NCI-H524 (cell line): ENCODE data around the gene NADK2.

Experiments
- DNase-seq, 2 experiments: peaks; one replicate each; lab custom pipeline; 2025; lab: John Stamatoyannopoulos, UW

NADK2 gene

DNA sequence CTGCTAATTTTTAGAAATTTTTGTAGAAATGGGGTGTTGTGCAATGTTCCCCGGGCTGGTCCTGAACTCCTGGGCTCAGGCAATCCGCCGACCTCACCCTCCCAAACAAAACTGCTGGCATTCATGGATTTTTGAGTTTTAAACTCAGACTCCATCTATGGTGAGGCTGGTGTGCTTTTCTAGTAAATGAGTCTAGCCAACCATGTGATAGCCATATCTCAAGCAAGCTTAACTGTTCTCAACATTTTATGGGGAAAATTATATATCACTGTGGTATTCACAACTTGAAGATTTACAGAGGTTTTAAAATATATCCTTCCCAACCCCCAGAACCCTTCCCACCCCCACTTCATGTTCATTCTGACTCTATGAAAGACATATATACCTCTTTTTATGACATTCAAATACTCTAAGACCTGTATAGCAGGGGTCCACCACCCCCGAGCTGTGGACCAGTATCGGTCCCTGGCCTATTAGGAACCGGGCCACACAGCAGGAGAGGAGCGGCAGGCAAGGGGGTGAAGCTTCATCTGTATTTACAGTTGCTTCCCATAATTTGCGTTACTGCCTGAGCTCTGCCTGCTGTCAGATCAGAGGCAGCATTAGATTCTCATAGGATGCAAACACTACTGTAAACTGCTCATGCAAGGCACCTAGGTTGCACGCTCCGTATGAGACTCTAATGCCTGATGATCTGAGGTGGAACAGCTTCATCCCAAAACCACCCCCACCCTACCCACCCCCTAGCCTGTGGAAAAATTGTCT, 4.5 kb upstream of the NADK2 start:
- DNase-seq: no peak

DNA sequence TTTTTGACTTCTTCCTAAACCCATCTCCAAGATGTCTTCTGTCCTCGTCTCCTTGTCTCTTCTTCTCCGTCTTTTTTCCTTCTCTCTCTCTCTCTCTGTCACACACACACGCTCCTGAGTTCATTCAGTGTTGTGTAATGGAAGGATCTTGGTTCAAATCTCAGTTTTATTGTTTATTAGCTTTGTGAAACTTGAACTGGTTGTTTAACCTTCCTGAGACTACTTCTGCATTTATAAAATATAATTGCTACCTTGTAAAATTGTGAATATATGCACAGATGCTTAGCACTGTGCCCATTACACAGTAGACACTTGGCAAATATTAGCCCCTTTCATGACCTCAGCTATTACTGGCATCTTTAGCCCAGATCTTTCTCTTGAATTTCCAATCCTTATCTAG, 2.4 kb upstream of the NADK2 start:
- DNase-seq: no peak

DNA sequence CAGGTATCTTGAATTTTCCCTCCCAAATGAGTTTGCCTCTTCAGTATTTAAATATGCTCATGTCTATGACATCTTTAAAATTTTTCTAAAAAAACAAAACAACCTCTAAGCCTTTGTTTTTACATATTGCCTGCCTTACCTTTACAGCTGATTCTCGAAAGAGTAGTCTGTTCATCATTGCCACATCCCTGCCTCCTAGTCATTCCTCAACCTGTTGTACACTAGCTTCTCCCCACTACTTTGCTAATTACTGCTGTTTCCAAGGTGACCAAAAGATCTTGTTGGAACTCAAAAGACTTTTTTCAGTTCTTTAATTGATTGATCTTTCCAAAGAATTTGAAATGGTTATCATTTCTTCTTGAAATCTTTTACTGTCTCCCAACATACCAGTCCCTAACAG, 1.9 kb upstream of the NADK2 start:
- DNase-seq: no peak

DNA sequence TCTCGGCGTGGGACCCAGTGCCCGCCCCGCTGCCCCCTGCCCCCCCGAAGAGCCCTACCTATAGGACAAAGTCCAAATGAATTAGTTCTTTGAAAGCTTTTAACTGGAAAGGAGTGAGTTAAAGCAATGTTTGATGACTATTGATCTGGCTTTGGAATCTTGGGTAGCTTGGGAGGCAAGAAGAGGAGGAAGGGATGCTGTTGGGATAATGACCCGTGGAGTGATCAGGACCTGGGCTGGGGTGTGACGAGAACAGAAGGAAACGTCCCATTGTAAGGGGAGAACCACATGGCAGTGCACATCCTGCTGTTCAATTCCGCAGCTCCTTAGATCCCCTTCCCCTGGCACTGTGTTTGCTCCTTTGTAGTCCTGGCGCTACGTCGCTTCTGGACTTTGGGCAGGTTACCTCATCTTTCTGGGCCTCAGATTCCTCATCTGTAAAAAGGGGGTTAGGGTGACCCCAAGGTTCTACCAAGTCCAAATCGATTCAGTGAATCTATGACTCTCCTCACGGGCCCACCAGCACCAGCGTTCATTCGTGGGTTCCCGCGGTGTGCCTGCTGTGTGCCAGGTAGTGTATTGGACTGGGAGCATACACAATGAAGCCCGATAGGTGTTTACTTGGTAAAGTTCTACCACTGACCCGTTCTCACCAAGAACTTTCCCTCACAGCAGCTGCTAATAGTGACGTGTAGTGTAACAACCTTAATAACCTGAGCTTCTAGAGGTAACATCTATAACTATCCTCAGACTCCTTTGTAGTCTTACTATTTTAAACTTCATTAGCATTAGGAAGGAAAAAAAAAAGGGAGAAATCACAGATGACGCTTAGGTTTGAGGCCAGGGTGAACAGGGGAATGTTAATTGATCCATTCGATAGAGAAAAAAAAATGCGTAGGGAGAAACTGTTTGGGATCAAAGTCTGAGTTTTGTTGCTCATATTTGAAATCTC, 1.1 kb upstream of the NADK2 start:
- no peak for DNase-seq

DNA sequence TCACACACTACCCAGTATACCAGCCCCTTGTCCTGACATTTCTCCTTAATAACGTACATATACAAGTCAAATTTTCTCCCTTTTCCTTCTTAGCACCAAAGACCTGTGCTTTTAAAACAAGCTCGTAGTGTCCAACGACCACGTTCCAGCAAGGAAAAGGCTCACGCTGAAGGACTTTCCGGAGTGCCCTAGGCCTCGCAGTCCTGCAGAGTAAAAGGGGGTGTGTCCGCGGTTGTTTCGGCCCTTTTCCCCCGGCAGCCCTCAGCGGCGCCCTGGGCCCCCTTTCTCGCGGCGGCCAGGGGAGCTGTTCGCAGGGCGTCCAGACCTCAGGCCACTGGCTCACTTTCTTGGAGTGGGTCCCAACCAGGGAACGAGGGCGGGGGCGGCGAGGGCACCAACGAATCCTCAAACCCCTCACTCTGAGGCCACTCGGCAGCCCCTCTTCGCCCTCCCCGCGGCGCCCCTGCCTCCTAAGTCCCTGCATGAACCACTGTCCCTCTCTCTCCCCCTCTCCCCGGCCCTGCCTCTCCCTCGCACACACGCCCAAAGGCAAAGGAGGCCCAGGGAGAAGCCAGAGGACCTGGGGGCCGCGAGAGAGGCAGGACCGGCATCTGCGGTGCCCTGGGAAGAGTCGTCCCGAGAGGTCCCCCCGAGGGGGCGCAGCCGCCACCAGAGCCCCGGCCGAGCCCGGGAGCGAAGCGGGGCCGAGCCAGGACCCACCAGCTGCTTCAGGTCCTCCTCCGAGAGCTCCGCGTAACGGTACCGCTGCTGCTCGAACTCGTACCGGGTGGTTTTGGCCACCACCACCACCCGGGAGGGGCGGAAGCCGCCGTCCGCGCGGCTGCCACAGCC, 720 bp downstream of the NADK2 start:
- DNase-seq: peak; percentile 36 to 61

DNA sequence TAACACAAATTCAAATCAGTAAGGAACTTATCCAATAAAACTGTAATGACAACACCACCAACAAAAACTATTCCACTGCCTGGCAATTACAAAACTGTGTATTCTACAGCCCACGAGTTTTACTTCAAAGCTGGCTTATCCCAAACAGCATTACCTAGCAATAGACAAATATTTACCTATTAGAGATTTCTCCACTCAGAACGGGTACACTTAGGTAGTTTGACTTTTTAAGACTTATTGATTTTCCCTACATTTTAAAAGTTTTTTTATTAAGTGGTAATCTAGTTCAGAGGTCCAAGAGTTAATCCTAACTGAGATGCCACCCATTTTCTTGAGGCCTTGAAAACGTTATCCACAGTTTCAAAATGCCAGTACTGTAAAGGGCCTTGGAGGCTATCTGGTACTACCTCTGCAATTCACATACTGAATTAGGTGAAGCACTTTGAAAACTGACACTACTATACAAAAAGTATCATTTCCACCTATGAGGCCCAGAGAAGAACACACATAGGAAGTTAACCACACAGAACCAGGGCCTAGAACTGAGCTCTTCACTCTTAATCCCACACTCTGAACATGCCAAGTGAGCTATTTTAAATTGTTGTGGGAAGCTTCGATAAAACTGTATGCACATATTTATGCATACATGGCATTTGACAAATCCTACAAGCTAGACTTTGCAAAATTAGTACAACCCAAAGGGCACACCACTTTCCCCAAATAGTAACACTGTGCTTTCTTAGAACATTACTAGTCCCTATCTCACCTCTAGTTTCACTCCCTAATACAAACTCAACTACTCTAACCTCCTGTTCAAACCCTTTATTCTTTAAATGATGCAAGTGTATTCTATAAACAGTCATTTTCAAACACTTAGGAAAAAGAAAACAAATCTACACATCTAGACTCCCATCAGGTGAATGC, 2.1 kb downstream of the NADK2 start:
- DNase-seq: no peak

DNA sequence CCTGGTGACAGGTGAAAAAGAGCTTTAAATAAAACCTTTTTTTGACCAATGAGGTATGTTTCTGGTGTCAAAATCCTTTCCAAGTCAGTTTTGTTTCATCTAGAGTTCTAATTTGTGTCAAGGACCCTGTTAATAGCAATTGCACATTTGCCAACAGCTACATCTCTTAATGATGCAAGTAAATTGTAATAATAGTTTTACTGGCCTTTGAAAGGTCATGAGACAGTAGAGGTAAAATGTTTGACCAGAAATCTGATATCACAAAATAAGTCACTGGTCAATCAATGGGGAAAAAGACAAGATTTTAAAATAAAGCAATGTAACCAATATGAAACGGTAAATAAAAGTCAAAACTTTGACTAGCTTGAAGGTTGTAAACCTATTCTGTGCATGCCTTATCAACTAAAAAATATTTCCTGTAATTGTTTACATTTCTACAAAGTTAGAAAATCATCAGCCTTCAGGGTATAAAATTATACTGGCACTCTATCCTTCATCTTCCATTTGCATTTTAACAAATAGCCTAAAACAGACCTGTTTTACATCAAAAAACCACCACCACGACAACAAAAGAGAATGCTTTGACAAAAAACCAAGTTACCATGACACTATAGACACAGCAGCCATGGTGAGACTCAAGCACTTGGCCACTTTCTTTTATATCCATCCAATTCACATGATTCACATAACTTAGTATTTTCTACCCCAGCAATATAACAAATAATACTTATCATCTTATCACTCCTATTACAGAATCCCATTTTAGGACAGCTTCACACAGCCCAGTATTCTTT, 3.0 kb downstream of the NADK2 start:
- no peak for DNase-seq

DNA sequence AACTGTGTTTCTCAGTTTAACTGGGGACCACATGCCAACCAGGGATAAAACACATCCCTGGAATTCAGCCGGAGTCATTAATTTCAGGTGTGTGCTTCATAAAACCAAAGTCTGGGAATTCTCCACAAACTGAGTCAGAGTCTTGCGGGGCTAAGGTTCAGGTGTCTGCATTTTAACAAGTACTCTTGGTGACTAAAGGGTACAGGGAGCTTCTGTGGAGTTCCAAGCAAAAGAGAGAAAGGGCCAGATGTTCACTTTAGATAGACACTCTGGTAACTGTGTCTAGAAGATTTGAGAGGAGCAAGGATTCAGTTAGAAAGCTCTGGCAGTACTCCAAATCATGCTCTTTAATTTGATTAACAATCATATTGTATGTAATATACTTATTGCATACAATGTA, 4.0 kb downstream of the NADK2 start:
- DNase-seq: peak in 1 of 2 experiments; percentile 44

DNA sequence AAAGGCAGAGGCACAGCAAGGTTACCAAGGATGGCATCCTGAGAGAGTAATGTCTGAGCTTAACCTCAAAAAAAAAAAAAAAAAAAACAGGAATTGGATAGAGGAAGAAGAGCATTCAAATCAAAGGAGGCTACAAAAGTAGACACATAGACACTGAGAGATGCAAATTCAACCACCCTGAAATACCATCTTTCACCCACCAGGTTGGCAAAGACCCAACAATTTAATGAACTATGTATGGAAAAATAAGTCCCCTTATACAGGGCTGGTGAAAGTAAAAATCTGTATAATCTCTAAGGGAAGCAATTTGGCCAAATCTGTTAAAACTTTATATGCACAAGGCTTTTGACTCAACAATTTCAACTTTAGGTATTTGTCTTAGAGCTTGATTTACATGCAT, 4.9 kb downstream of the NADK2 start:
- DNase-seq: no peak

DNA sequence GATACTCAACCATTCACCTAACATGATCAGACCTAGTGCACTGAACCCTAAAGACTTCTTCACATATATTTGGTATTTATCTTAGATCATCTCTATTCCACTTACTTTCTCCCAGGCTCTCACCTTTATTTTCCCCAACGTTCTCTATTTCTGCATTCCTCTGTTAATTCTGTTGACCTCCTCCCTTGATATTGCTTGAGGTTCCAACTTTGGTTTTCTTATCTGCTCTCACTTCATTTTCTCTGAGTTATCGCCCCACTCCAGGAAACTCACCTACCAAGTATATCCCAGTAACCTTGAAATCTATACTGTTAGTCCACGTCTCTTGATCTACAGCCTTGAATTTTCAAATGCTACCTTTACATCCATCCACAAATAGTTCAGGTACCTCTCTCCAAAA, 9.2 kb downstream of the NADK2 start:
- no peak for DNase-seq

DNA sequence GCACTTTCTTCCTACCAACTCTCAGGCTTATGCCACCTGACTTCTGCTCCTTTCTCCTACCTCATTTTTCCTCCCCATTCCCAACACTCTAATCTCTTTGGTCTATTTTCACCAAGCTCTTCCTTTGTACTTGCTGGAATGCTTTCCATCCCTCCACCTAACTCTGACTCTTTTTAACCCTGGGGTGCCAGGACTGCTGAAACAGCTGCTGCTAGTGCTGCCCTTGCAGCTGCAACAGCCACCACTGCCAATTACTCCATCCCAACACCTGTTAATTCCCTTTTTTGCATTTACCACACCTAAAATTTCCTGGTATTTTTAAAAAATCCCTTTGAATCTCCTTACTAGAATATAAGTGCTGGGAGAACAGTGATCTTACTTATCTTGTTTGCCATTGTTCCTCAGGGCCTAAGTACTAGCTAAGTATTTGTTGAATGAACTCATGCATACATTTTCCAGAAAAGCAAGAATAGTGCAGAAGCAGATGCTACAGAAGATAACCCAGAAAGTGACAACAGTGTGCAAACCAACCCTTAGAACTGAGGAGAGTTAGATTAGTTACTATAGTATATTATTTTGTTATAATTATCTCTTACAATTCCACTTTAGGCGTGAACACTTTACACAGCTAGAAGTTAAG, 11.5 kb downstream of the NADK2 start:
- no peak for DNase-seq

DNA sequence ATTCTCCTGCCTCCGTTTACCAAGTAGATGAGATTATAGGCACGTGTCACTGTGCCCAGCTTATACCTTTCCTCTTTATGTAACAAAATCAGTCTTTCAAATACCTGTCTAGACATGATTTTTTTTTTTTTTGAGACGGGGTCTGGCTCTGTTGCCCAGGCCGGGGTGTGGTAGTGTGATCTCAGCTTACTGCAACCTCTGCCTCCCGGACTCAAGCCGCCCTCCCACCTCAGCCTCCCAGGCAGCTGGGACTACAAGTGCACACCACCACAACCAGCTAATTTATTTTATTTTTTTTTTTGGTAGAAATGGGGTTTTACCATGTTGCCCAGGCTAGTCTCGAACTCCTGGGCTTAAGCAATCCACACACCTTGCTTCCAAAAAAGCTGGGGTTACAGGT, 13.2 kb downstream of the NADK2 start:
- DNase-seq: no peak

DNA sequence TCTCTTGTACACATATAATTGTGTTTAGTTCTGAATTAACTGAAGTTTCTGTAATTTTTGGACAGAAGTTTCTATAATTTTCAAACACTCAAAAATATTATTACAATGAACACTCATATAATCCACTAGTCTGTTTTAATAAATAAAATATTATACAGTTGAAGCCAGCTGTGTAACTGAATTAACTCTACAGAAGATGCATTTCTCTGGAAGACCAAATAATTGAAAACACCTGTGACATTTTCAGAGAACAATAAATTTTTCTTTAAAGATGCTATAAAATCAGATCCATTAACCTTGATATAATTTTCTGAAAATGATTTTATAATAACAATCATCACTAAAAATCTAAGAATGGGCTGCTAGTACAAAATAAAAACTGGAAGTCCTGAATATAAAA, 14.7 kb downstream of the NADK2 start:
- DNase-seq: no peak

DNA sequence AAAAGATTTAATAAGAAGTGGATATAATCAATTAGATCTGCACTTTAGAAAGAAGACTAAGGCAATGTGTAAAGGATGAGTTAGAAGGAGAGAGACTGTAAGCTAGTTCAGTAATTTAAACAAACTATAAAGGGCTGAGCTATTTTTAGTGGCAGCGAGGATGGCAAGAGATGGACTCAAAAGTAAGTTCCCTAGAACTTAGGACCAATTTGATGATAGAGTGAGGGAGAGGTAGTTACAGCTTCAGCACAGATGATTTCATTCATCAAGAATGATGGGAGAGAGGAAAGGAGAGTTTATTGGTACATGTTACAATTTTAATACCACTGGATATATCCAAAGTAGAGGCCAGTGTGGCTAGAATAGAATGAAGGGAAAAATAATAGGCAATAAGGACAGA, 19.1 kb downstream of the NADK2 start:
- DNase-seq: no peak

DNA sequence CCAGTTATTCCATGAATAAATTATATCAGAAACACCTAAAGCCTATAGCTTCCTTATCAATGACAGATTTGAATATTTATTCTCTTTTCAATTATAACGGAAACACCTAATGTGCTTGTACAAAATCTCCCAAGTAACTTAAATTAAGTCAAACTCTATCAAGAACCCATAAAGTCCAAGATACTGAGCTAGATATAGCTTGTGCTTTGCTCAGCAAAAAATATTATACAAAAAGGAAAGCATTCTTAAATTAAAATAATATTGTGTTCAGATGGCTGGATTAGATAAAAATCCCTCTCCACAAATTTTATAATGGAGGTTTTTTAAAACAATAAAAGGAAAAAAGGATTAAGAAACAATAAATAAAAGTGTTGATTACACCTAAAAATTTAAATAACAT, 23.7 kb downstream of the NADK2 start:
- DNase-seq: no peak

DNA sequence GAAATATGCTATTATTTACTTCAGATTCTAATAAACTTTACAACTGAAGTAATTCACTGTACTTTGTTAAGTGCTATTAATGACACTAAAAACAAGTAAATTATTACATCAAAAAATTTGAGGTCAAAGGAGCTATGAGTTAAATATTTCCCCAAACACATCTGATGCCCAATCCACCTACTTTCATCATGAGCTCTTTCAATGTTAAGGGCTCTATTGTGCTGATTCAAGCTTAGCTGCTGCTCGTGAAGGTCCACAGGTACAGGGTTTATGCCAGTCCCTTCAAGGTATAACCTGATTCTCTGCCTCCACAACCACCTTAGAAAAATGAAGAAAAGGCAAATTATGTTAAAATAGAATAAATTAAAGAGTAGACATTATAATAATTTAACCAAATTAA, 24.2 kb downstream of the NADK2 start:
- DNase-seq: no peak

DNA sequence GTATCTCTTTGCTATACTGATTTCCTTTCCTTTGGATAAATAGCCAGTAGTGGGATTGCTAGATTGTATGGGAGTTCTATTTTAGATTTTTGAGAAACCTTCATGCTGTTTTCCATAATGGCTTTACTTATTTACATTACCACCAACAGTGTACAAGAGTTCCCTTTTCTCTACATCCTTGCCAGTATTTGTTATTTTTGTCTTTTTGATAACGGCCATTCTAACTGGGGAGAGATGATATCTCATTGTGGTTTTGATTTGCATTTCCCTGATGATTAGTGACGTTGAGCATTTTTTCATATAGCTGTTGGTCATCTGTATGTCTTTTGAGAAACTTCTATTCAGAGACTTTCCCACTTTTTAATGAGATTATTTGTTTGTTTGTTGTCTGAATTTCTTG, 25.8 kb downstream of the NADK2 start:
- DNase-seq: no peak

DNA sequence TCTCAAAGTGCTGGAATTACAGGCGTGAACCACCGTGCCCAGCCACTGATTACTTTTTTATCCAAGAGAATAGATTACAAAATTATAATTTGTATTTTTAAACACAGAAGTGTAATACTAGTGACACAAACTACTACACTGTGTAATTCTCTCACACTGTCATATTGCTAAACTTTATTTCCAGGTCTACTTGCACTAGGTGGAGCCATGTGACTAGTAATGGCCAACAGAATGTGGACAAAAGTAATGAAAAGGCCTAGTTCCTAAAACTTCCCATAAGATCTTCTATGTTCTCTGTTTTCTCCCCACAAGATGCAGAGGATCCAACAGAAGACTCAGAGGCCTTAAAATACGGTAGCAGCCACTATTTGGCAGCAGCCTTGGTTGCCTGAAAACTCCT, 27.3 kb downstream of the NADK2 start:
- DNase-seq: no peak

DNA sequence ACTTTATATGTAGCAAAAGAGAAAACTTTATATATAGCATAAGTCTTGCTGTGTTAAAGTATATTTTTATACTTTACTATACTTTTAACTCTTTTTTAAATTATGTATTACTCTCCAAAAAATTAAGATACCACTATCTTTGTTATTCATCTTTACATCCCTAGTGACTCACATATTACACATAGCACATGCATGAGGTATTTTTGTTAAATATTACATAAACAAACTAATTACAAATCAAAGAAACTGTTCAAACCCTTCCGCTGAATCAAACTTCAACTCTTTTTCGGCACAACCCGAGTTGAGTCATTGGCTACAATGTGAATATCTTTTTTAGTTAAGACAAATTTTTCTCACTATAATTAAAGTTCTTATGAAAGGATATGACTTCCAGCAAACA, 32.1 kb downstream of the NADK2 start:
- no peak for DNase-seq

DNA sequence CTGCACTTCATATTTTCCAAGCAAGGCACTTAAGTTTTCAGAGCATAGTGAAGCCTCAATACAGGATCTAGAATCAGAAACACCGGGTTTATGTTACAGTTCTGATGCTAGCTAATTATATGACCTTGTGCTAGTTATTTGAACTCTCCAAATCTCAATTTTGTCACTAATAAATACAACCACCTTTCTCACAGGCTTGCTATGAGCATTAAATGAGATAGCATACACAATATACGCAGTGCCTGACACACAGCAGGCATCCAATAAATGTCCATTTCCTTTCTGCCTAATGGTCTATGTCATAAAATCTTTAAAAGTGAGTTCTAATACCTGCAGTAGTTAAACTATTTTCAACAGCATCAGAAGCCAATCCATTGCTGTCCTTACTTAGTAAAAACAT, 32.9 kb downstream of the NADK2 start:
- DNase-seq: no peak
